Lower lobe of right lung (tissue), 2 donors: Measurements from ENCODE around the gene BIN1. TPM values are rescaled to one million over a fixed set of nuclear protein-coding genes. Genes with fewer than 3 reads are reported as not detected.

Source experiments
- ATAC-seq, 2 donors: fragments of 200-7000 bp; cut with Tn5 transposase; one replicate each; pipeline ENCODE4 v1.9.1; 2020 to 2022; ENCODE audit warnings: mild to moderate bottlenecking in 2 of 2, moderate library complexity in 2 of 2
- DNase-seq: peaks from one replicate; pipeline ENCODE4 v3.0.0-alpha.2; 2020
- H3K27ac ChIP-seq: fragments of 200-600 bp; one replicate; pipeline ENCODE4 v1.8.0; 2022
- H3K27me3 ChIP-seq: fragments of 200-600 bp; one replicate; pipeline ENCODE4 v1.8.0; 2022; ENCODE audit warnings: low read depth
- H3K36me3 ChIP-seq: fragments of 200-600 bp; one replicate; pipeline ENCODE4 v1.8.0; 2022; ENCODE audit warnings: mild to moderate bottlenecking
- H3K4me1 ChIP-seq: fragments of 200-600 bp; one replicate; pipeline ENCODE4 v1.8.0; 2022
- H3K4me3 ChIP-seq: fragments of 200-600 bp; one replicate; pipeline ENCODE4 v1.8.0; 2022; ENCODE audit warnings: mild to moderate bottlenecking
- H3K9me3 ChIP-seq: fragments of 200-600 bp; one replicate; pipeline ENCODE4 v1.8.0; 2022
- CTCF ChIP-seq: fragments of 200-600 bp; IDR thresholded peaks from one replicate; pipeline ENCODE4 v1.8.0; 2022; ENCODE audit warnings: antibody characterized with exemption, mild to moderate bottlenecking
- intact Hi-C: fragments of 100-400 bp; cut with DNase I; formaldehyde crosslinking; loops from one replicate; pipeline ENCODE4 v1.11.0; 2022
- total RNA-seq: library from RNA; stranded (reverse); fragmentation: NEBNext Ultra II Directional; extraction: Animal tissue kit (Norgen Biotek cat#: 25700); gene quantifications from one replicate; pipeline ENCODE4 v1.2.1, GENCODE V29; 2021
- donor health status: DM: no; HTN: yes; CAD: no; lungs with severe emphysema.

BIN1 gene
- total RNA-seq, 1 donor from 2014 or later: 33.9 TPM

GRCh38 chr2:127060264-127060945, 46.5 kb downstream of the BIN1 start:
- H3K9me3 ChIP-seq: no peaks in the 10 kb centered on the region
- H3K27me3 ChIP-seq: no peaks in the 10 kb centered on the region
- DNase-seq (no peak), ATAC-seq (no peak)
- H3K4me3 ChIP-seq: no peak overlapping the region
- peaks cover 16% of the 10 kb centered on the region for H3K4me1 ChIP-seq
- peaks cover 18% of the 10 kb centered on the region for H3K36me3 ChIP-seq
- no peak for TF ChIP-seq CTCF
- intact Hi-C loops: no loop called here
- no peak overlapping the region for H3K27ac ChIP-seq

- peaks cover 18% of the 10 kb centered on the region for H3K36me3 ChIP-seq
- TF ChIP-seq CTCF: no peak
- intact Hi-C loops: no loop called here
- H3K27me3 ChIP-seq: no peaks in the 10 kb centered on the region
- no peak for ATAC-seq
- DNase-seq: no peak
- no peak overlapping the region for H3K27ac ChIP-seq
- H3K9me3 ChIP-seq: no peaks in the 10 kb centered on the region
- peaks cover 8% of the 10 kb centered on the region for H3K4me1 ChIP-seq
- H3K4me3 ChIP-seq: no peak overlapping the region
Observed at GRCh38 chr2:127059559-127059958, 47.4 kb downstream of the BIN1 start.

GRCh38 chr2:127058954-127059252, 48.1 kb downstream of the BIN1 start:
- peaks cover 18% of the 10 kb centered on the region for H3K36me3 ChIP-seq
- no peak for TF ChIP-seq CTCF
- DNase-seq: no peak

GRCh38 chr2:127058246-127058953, 48.6 kb downstream of the BIN1 start:
- Histone ChIP-seq H3K27ac (no peak overlapping the region), H3K36me3 (peaks cover 21% of the 10 kb centered on the region), H3K4me1 (no peaks in the 10 kb centered on the region), H3K9me3 (no peaks in the 10 kb centered on the region), H3K27me3 (no peaks in the 10 kb centered on the region), H3K4me3 (no peak overlapping the region)
- intact Hi-C loops: no loop called here
- ATAC-seq: no peak
- DNase-seq: no peak
- TF ChIP-seq CTCF: no peak

More at GRCh38 chr2:127058954-127059252, 48.1 kb downstream of the BIN1 start:
- intact Hi-C loops: no loop called here
- no peak for ATAC-seq
- no peak overlapping the region for H3K27ac ChIP-seq
- peaks cover 1% of the 10 kb centered on the region for H3K4me1 ChIP-seq
- H3K9me3 ChIP-seq: no peaks in the 10 kb centered on the region
- no peak overlapping the region for H3K4me3 ChIP-seq
- H3K27me3 ChIP-seq: no peaks in the 10 kb centered on the region

- DNase-seq: no peak
- Histone ChIP-seq H3K4me3 (no peak overlapping the region), H3K27ac (no peak overlapping the region), H3K9me3 (no peaks in the 10 kb centered on the region), H3K27me3 (no peaks in the 10 kb centered on the region), H3K36me3 (peaks cover 21% of the 10 kb centered on the region), H3K4me1 (no peaks in the 10 kb centered on the region)
- intact Hi-C loops: no loop called here
- no peak for TF ChIP-seq CTCF
- ATAC-seq: no peak
Observed at GRCh38 chr2:127057371-127058245, 49.3 kb downstream of the BIN1 start.
